ENCODE data around the gene CDH15.
"Not testable (repeated sequence)": the region's sequence is repeated elsewhere in the genome, so short reads cannot be mapped to it uniquely, and the experiment has no call there.

The CDH15 gene

DNA sequence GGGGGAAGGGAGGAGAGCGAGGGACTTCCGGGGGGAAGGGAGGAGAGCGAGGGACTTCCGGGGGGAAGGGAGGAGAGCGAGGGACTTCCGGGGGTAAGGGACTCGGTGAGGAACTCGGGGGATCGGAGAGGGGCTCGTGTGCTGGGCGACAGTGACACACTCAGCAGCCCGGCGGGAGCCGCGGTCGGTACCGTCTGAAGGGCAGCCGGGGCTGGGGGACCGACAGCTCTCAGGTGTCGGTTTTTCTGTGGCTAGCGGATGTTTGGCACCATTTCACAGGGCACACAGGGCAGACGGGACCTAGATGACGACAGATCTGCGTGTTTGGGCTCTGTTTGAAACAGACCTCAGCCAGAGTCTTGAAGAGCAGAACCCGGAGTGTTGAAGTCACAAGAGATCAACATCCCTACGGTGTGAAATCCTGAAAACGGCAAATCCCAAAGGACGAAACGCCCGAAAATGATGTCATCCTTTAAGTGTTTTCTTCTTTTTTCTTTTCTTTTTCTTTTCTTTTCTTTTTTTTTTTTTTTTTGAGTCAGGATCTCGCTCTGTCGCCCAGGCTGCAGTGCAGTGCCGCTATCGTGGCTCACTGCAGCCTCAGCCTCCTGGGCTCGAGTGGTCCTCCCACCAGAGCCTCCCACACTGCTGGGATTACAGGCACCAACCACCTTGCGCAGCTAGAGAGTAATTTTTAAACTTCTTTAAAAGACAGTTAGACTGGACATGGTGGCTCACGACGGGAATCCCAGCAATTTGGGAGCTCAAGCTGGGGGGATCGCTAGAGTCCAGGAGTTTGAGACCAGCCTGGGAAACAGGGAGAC lies 69.8 kb downstream of the CDH15 start:
- DNase-seq (ENCODE audit: low spot score) = peak; percentile 84
- in situ Hi-C loops (cut with MboI; ENCODE audit: low pct_unique_long_range_greater_than_20kb, low sequenced_read_pairs, unreplicated experiment) = no loop called here
- TF ChIP-seq, protein P1, sequence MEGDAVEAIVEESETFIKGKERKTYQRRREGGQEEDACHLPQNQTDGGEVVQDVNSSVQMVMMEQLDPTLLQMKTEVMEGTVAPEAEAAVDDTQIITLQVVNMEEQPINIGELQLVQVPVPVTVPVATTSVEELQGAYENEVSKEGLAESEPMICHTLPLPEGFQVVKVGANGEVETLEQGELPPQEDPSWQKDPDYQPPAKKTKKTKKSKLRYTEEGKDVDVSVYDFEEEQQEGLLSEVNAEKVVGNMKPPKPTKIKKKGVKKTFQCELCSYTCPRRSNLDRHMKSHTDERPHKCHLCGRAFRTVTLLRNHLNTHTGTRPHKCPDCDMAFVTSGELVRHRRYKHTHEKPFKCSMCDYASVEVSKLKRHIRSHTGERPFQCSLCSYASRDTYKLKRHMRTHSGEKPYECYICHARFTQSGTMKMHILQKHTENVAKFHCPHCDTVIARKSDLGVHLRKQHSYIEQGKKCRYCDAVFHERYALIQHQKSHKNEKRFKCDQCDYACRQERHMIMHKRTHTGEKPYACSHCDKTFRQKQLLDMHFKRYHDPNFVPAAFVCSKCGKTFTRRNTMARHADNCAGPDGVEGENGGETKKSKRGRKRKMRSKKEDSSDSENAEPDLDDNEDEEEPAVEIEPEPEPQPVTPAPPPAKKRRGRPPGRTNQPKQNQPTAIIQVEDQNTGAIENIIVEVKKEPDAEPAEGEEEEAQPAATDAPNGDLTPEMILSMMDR (IDR thresholded peaks at IDR 0.05; ENCODE audit: extremely low read depth, insufficient read depth, missing control alignments) = no peak

DNA sequence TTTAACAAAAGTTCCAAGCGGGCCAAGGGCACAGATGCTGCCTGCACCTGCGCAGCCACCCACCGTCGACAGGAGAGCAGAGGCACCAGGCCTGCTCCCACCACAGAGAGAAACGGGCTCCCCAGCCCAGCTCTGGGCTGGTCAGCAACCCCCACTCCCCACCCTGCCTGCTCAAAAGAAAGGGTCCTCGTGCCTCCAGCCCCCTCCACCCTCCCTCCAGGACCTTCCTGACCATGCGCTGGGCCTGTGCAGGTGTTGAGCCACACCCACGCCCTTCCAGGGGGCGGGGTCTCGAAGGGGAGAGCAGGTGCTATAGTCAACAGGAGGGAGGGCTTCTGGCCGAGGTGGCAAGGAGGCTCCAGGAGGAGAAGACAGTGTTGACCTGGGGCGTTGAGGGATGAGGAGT lies 71.2 kb downstream of the CDH15 start:
- in situ Hi-C loops (cut with MboI; ENCODE audit: low pct_unique_long_range_greater_than_20kb, low sequenced_read_pairs, unreplicated experiment) = no loop called here
- TF ChIP-seq, protein P1 (IDR thresholded peaks at IDR 0.05; ENCODE audit: extremely low read depth, insufficient read depth, missing control alignments) = no peak
- DNase-seq (ENCODE audit: low spot score) = no peak

DNA sequence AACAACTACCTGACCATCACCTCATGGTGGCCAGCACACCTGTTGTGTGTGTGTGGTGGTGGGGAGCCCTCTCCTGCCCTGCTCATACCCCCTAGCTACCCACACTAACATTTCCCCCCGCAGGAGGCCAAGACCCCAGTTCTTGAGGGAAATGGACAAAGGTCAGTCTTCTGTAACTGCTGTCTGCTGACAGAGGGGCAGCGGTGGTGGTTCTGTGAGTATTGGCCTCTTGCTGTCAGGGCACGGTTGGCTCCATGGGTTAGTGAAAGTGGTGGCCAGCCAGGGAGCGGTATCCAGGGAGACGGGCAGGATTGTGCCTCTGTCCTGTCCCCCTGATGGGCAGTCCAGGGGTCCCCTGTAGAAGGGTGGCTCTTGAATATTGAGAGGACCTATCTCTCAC lies 72.1 kb downstream of the CDH15 start:
- in situ Hi-C loops (cut with MboI; ENCODE audit: low pct_unique_long_range_greater_than_20kb, low sequenced_read_pairs, unreplicated experiment) = no loop called here
- TF ChIP-seq, protein P1 (IDR thresholded peaks at IDR 0.05; ENCODE audit: extremely low read depth, insufficient read depth, missing control alignments) = no peak
- DNase-seq (ENCODE audit: low spot score) = no peak

GRCh38 chr16:89244264-89244663 lies 72.7 kb downstream of the CDH15 start:
- in situ Hi-C loops (cut with MboI; ENCODE audit: low pct_unique_long_range_greater_than_20kb, low sequenced_read_pairs, unreplicated experiment); DNase-seq (ENCODE audit: low spot score): not testable (repeated sequence)

DNA sequence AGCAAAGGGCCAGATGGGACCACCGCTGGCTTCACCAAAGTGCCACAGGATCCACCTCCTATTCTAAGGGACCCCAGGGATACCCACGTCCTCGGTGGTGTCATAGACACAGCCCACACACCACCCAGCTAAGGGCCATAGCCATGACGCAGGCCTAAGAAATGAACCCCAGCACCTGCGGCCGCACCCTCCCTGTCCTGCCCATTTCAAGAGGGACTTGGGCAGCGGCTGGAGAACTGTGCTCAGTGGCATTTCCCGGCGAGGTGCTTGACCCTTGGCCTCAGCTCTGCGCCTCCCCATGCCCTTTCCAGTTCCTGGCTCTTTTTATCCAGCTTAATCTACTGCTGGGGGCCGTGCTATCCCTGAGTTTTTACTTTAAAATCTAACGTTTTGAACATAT lies 73.2 kb downstream of the CDH15 start:
- TF ChIP-seq, protein P1 (IDR thresholded peaks at IDR 0.05; ENCODE audit: extremely low read depth, insufficient read depth, missing control alignments) = no peak
- in situ Hi-C loops (cut with MboI; ENCODE audit: low pct_unique_long_range_greater_than_20kb, low sequenced_read_pairs, unreplicated experiment) = no loop called here

More for the DNA sequence above, 73.2 kb downstream of the CDH15 start:
- DNase-seq (ENCODE audit: low spot score) = no peak

Data from GM13977 (cell line).